Neuron (in vitro differentiated cells): ENCODE measurements around the gene AGBL5.
"Not testable (repeated sequence)": the region's sequence is repeated elsewhere in the genome, so short reads cannot be mapped to it uniquely, and the experiment has no call there.

Experiments
- H2AFZ ChIP-seq: one replicate; pipeline ENCODE4 v1.6.1; 2013; ENCODE audit warnings: low read depth, mild to moderate bottlenecking, inconsistent platforms, low read length, moderate library complexity
- H3K27me3 ChIP-seq: one replicate; pipeline ENCODE4 v1.6.1; 2013; ENCODE audit warnings: low read length; ENCODE audit not compliant: insufficient read depth
- H3K36me3 ChIP-seq: one replicate; pipeline ENCODE4 v1.6.1; 2013; ENCODE audit warnings: low read length; ENCODE audit not compliant: insufficient read depth
- H3K4me1 ChIP-seq: one replicate; pipeline ENCODE4 v1.6.1; 2013; ENCODE audit warnings: low read length; ENCODE audit not compliant: insufficient read depth
- H3K4me3 ChIP-seq: 2 replicates; pipeline ENCODE4 v1.5.1; 2013; ENCODE audit warnings: mild to moderate bottlenecking, low read length, moderate library complexity
- H3K9me3 ChIP-seq: one replicate; pipeline ENCODE4 v1.6.1; 2013; ENCODE audit warnings: low read length

AGBL5 gene

DNA sequence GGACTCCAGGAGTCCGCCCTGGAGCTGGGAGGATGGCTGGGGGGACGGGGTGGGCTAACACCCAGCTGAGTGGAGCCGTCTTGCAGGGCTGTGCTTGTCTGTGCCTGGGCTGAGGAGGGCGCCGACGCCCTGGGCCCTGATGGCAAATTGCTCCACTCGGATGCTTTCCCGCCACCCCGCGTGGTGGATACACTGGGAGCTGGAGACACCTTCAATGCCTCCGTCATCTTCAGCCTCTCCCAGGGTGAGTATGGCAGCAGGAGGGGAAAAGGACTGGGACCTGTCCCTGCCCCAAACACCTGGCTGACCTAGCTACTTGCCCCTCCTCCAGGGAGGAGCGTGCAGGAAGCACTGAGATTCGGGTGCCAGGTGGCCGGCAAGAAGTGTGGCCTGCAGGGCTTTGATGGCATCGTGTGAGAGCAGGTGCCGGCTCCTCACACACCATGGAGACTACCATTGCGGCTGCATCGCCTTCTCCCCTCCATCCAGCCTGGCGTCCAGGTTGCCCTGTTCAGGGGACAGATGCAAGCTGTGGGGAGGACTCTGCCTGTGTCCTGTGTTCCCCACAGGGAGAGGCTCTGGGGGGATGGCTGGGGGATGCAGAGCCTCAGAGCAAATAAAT, 48.0 kb downstream of the AGBL5 start:
- no peaks in the 10 kb centered on the region for H3K9me3 ChIP-seq
- H3K27me3 ChIP-seq, result peaks cover 4% of the 10 kb centered on the region
- no peak overlapping the region for H2AFZ ChIP-seq
- no peaks in the 10 kb centered on the region for H3K4me1 ChIP-seq
- H3K4me3 ChIP-seq, result no peak overlapping the region
- H3K36me3 ChIP-seq, result no peaks in the 10 kb centered on the region

DNA sequence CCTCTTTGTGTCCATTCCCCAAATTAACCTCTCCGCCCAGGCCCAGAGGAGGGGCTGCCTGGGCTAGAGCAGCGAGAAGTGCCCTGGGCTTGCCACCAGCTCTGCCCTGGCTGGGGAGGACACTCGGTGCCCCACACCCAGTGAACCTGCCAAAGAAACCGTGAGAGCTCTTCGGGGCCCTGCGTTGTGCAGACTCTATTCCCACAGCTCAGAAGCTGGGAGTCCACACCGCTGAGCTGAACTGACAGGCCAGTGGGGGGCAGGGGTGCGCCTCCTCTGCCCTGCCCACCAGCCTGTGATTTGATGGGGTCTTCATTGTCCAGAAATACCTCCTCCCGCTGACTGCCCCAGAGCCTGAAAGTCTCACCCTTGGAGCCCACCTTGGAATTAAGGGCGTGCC, 48.6 kb downstream of the AGBL5 start:
- no peaks in the 10 kb centered on the region for H3K36me3 ChIP-seq
- H3K9me3 ChIP-seq, result no peaks in the 10 kb centered on the region
- no peaks in the 10 kb centered on the region for H3K4me1 ChIP-seq
- no peak overlapping the region for H2AFZ ChIP-seq
- peaks cover 8% of the 10 kb centered on the region for H3K27me3 ChIP-seq
- no peak overlapping the region for H3K4me3 ChIP-seq

- Histone ChIP-seq H3K27me3 (peaks cover 10% of the 10 kb centered on the region), H3K4me1 (no peaks in the 10 kb centered on the region), H3K9me3 (no peaks in the 10 kb centered on the region), H3K36me3 (no peaks in the 10 kb centered on the region), H3K4me3 (no peak overlapping the region), H2AFZ (no peak overlapping the region)
These were observed 50.9 kb downstream of the AGBL5 start for GRCh38 chr2:27102329-27102728.

GRCh38 chr2:27105981-27106380, 54.5 kb downstream of the AGBL5 start:
- H3K9me3 ChIP-seq, result no peaks in the 10 kb centered on the region
- H3K4me1 ChIP-seq, result no peaks in the 10 kb centered on the region
- H3K4me3 ChIP-seq, result no peak overlapping the region
- H3K27me3 ChIP-seq, result peaks cover 10% of the 10 kb centered on the region
- no peaks in the 10 kb centered on the region for H3K36me3 ChIP-seq
- H2AFZ ChIP-seq, result no peak overlapping the region

DNA sequence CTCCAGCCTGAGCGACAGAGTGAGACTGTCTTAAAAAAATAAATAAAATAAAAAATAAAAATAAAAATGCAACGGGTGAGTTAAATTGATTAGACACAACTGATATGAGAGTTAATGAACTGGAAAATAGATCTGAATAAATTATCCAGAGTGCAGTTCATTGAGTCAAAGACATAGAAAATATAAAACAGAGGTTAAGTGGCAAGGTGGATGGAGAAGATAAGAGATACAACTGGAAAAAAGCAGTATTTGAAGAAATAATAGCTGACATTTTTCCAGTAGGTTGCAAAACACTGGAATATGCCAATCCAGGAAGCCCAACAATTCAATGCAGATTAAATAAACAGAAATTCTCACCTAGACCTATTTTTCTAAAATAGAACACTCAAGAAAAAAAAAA, 56.8 kb downstream of the AGBL5 start:
- no peaks in the 10 kb centered on the region for H3K36me3 ChIP-seq
- H3K4me1 ChIP-seq, result no peaks in the 10 kb centered on the region
- H3K4me3 ChIP-seq, result no peak overlapping the region
- H2AFZ ChIP-seq, result no peak overlapping the region
- H3K9me3 ChIP-seq, result no peaks in the 10 kb centered on the region
- peaks cover 14% of the 10 kb centered on the region for H3K27me3 ChIP-seq

DNA sequence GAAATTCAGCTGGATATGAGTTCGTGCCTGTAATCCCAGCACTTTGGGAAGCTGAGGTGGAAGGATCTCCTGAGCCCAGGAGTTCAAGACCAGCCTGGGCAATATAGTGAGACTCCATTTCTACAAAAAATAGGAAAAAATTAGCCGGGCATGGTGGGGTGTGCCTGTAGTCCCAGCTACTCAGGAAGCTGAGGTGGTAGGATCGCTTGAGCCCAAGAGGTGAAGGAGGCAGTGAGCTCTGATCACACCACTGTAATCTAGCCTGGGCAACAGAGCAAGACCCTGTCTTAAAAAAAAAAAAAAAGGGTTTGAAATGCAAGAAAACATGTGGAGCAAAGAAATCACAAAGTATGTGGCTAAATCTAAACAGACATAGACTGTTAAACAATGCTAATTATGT, 57.6 kb downstream of the AGBL5 start:
- H3K36me3 ChIP-seq, result no peaks in the 10 kb centered on the region
- no peaks in the 10 kb centered on the region for H3K4me1 ChIP-seq
- H3K27me3 ChIP-seq, result peaks cover 15% of the 10 kb centered on the region
- no peak overlapping the region for H3K4me3 ChIP-seq
- no peaks in the 10 kb centered on the region for H3K9me3 ChIP-seq
- H2AFZ ChIP-seq, result no peak overlapping the region

- peaks cover 19% of the 10 kb centered on the region for H3K27me3 ChIP-seq
- not testable (repeated sequence) for H3K4me3 ChIP-seq, H3K4me1 ChIP-seq, H3K9me3 ChIP-seq, H2AFZ ChIP-seq, H3K36me3 ChIP-seq
These were observed 59.3 kb downstream of the AGBL5 start for GRCh38 chr2:27110603-27111352.

GRCh38 chr2:27111392-27112078, 60.1 kb downstream of the AGBL5 start:
- not testable (repeated sequence) for H3K4me1 ChIP-seq, H2AFZ ChIP-seq, H3K4me3 ChIP-seq, H3K9me3 ChIP-seq, H3K36me3 ChIP-seq
- H3K27me3 ChIP-seq, result peaks cover 19% of the 10 kb centered on the region

- Histone ChIP-seq H3K27me3 (peaks cover 44% of the 10 kb centered on the region), H2AFZ (no peak overlapping the region), H3K4me3 (no peak overlapping the region), H3K9me3 (no peaks in the 10 kb centered on the region), H3K36me3 (no peaks in the 10 kb centered on the region), H3K4me1 (peaks cover 6% of the 10 kb centered on the region)
These were observed 64.1 kb downstream of the AGBL5 start for GRCh38 chr2:27115519-27115918.

- peaks cover 66% of the 10 kb centered on the region for H3K27me3 ChIP-seq
- peak overlapping the region; percentile 6 for H3K4me3 ChIP-seq
These were observed 66.6 kb downstream of the AGBL5 start for GRCh38 chr2:27117995-27118524.

DNA sequence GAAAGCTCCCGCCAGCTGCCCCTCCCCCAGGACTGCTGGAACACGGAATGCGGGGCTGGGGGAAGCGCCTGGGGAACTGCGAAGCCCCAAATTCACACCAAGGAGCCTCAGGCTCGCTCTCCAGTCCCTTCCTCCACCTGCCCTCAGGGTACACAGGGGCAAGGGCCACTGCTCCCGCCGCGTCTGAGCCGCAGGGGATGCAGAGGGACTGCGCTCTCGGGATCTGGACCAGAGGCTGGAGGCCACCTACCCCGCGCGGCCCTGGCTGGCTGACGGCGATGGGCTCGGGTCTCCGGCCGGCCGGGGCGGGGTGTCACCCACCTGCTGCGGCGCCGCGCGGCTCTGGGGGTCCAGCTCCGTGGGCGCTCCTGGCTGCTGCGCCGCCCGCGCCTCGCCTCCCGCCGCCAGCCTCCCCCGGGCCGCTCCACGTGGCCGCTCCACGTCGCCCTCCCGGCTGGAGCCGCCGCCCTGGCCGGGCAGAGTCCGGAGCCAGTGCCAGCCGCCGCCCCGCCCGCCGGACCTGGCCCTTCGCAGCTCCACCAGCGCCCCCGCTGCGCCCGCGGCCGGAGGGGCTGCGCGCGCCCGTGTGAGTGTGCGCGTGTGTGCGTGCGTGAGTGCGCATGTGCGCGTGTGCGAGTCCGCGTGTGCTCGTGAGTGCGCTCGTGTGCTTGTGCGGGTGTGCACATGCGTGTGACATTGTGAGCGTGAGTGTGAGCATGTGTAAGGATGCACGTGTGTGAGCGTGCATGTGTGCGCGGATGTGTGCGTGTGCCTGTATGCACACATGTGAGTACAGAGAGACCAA, 67.3 kb downstream of the AGBL5 start, which contains the start of gene CGREF1:
Gene CGREF1 (minus strand): TSS at position 604 of the 805 bp plus-strand sequence. CDS start 14,762 bp downstream, outside the sequence.
- Histone ChIP-seq H3K4me3 (peak within 1 kb of the TSS; percentile 6), H3K4me1 (peaks cover 6% of the 10 kb centered on the region), H3K27me3 (peaks cover 65% of the 10 kb centered on the region), H2AFZ (peak within 1 kb of the TSS; percentile 62), H3K36me3 (no peaks in the 10 kb centered on the region), H3K9me3 (no peaks in the 10 kb centered on the region)

More at GRCh38 chr2:27117995-27118524, 66.6 kb downstream of the AGBL5 start:
- Histone ChIP-seq H3K4me1 (peaks cover 6% of the 10 kb centered on the region), H3K36me3 (no peaks in the 10 kb centered on the region), H3K9me3 (no peaks in the 10 kb centered on the region), H2AFZ (peak overlapping the region; percentile 62)

DNA sequence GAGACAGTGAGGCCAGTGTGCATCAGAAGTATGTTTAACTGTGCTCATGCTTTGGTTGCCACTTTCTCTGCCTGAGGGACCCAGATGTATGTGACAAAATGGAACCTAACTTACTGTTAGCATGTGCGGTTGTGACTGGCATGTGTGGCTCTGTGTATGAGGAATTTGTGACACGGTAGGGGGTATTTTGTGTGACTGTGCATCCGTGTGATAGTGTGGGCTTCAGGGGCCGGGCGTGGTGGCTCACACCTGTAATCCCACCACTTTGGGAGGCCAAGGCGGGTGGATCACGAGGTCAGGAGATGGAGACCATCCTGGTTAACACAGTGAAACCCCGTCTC, 67.8 kb downstream of the AGBL5 start:
- H2AFZ ChIP-seq, H3K9me3 ChIP-seq, H3K4me1 ChIP-seq, H3K36me3 ChIP-seq: not testable (repeated sequence)
- peaks cover 68% of the 10 kb centered on the region for H3K27me3 ChIP-seq
- H3K4me3 ChIP-seq, result peak overlapping the region; percentile 6
